T-helper 17 cell (primary cell): ENCODE data around the gene RCAN2. TPM values are rescaled to one million over a fixed set of nuclear protein-coding genes. Genes with fewer than 3 reads are reported as not detected.

ENCODE experiments used
- ATAC-seq: fragments of 150-1000 bp; cut with Tn5 transposase; 2 replicates; pipeline ENCODE4 v1.10.0; 2021; ENCODE audit warnings: mild to moderate bottlenecking, moderate library complexity
- DNase-seq, 3 donors: peaks; one replicate each; pipeline versions ENCODE4 v3.0.0 to v3.0.0-alpha.2; 2020 to 2021
- H3K9me3 ChIP-seq: one replicate; pipeline ENCODE4 v1.7.0; 2013; ENCODE audit warnings: low read length, mild to moderate bottlenecking; ENCODE audit not compliant: control insufficient read depth, poor library complexity, severe bottlenecking
- H3K27ac Mint-ChIP-seq: one replicate; pipeline ENCODE4 v1.8.0; 2022; ENCODE audit warnings: mild to moderate bottlenecking, moderate library complexity, mixed read lengths
- H3K27me3 Mint-ChIP-seq: one replicate; pipeline ENCODE4 v1.8.0; 2022; ENCODE audit warnings: mixed read lengths
- H3K36me3 Mint-ChIP-seq: one replicate; pipeline ENCODE4 v1.8.0; 2022; ENCODE audit warnings: low read depth, mixed read lengths
- H3K4me1 Mint-ChIP-seq: one replicate; pipeline ENCODE4 v1.8.0; 2022; ENCODE audit warnings: mild to moderate bottlenecking, mixed read lengths
- H3K4me3 Mint-ChIP-seq: one replicate; pipeline ENCODE4 v1.8.0; 2022; ENCODE audit warnings: mild to moderate bottlenecking, moderate library complexity, mixed read lengths
- total RNA-seq, 4 donors: library from RNA in 2 of 4; stranded (reverse) in 2 of 4; gene quantifications; one replicate each; pipeline ENCODE4 v1.2.3 and lab custom pipeline; 2022 to 2026

Gene RCAN2
- total RNA-seq, 2 donors from 2014 or later: not detected

- Mint-ChIP-seq H3K4me3 (no peak overlapping the region), H3K36me3 (no peaks in the 10 kb centered on the region), H3K27ac (no peak overlapping the region), H3K27me3 (peaks cover 49% of the 10 kb centered on the region), H3K4me1 (no peaks in the 10 kb centered on the region)
- H3K9me3 ChIP-seq: no peaks in the 10 kb centered on the region
- DNase-seq: no peak
- no peak for ATAC-seq
Measured at GRCh38 chr6:46273911-46274310, 217.3 kb downstream of the RCAN2 start.

- Mint-ChIP-seq H3K27me3 (peaks cover 40% of the 10 kb centered on the region), H3K27ac (no peak overlapping the region), H3K4me3 (no peak overlapping the region), H3K4me1 (no peaks in the 10 kb centered on the region), H3K36me3 (no peaks in the 10 kb centered on the region)
- no peaks in the 10 kb centered on the region for H3K9me3 ChIP-seq
- ATAC-seq (no peak), DNase-seq (no peak)
Measured at GRCh38 chr6:46271728-46272127, 219.5 kb downstream of the RCAN2 start.

GRCh38 chr6:46271107-46271506 lies 220.1 kb downstream of the RCAN2 start:
- Mint-ChIP-seq H3K27ac (no peak overlapping the region), H3K4me3 (no peak overlapping the region), H3K27me3 (peaks cover 34% of the 10 kb centered on the region), H3K36me3 (no peaks in the 10 kb centered on the region), H3K4me1 (no peaks in the 10 kb centered on the region)
- DNase-seq (no peak), ATAC-seq (no peak)
- no peaks in the 10 kb centered on the region for H3K9me3 ChIP-seq

GRCh38 chr6:46270336-46270735 lies 220.9 kb downstream of the RCAN2 start:
- ATAC-seq (no peak), DNase-seq (no peak)
- H3K36me3 Mint-ChIP-seq: no peaks in the 10 kb centered on the region
- H3K27ac Mint-ChIP-seq: no peak overlapping the region
- peaks cover 26% of the 10 kb centered on the region for H3K27me3 Mint-ChIP-seq
- no peaks in the 10 kb centered on the region for H3K4me1 Mint-ChIP-seq
- H3K9me3 ChIP-seq: no peaks in the 10 kb centered on the region
- no peak overlapping the region for H3K4me3 Mint-ChIP-seq

- no peak overlapping the region for H3K27ac Mint-ChIP-seq
- H3K27me3 Mint-ChIP-seq: peaks cover 28% of the 10 kb centered on the region
- H3K4me3 Mint-ChIP-seq: no peak overlapping the region
- DNase-seq: no peak
- ATAC-seq: no peak
- no peaks in the 10 kb centered on the region for H3K4me1 Mint-ChIP-seq
- no peaks in the 10 kb centered on the region for H3K9me3 ChIP-seq
- H3K36me3 Mint-ChIP-seq: no peaks in the 10 kb centered on the region
Measured at GRCh38 chr6:46269447-46270229, 221.6 kb downstream of the RCAN2 start.

GRCh38 chr6:46267515-46267914 lies 223.7 kb downstream of the RCAN2 start:
- no peak overlapping the region for H3K4me3 Mint-ChIP-seq
- peaks cover 14% of the 10 kb centered on the region for H3K27me3 Mint-ChIP-seq
- no peak for ATAC-seq
- no peak for DNase-seq
- no peaks in the 10 kb centered on the region for H3K9me3 ChIP-seq
- no peaks in the 10 kb centered on the region for H3K4me1 Mint-ChIP-seq
- H3K36me3 Mint-ChIP-seq: no peaks in the 10 kb centered on the region
- H3K27ac Mint-ChIP-seq: no peak overlapping the region

- no peak overlapping the region for H3K27ac Mint-ChIP-seq
- H3K36me3 Mint-ChIP-seq: no peaks in the 10 kb centered on the region
- H3K4me1 Mint-ChIP-seq: no peaks in the 10 kb centered on the region
- no peak for ATAC-seq
- peaks cover 14% of the 10 kb centered on the region for H3K27me3 Mint-ChIP-seq
- DNase-seq: no peak
- no peak overlapping the region for H3K4me3 Mint-ChIP-seq
- H3K9me3 ChIP-seq: no peaks in the 10 kb centered on the region
Measured at GRCh38 chr6:46265373-46265772, 225.9 kb downstream of the RCAN2 start.

GRCh38 chr6:46263707-46264086 lies 227.6 kb downstream of the RCAN2 start:
- no peaks in the 10 kb centered on the region for H3K36me3 Mint-ChIP-seq
- no peak overlapping the region for H3K27ac Mint-ChIP-seq
- H3K9me3 ChIP-seq: no peaks in the 10 kb centered on the region
- no peak for DNase-seq
- no peak for ATAC-seq
- H3K4me1 Mint-ChIP-seq: no peaks in the 10 kb centered on the region
- H3K27me3 Mint-ChIP-seq: peaks cover 13% of the 10 kb centered on the region
- H3K4me3 Mint-ChIP-seq: no peak overlapping the region

- no peak overlapping the region for H3K27ac Mint-ChIP-seq
Measured at GRCh38 chr6:46262928-46263706, 228.1 kb downstream of the RCAN2 start.

GRCh38 chr6:46258249-46258648 lies 233.0 kb downstream of the RCAN2 start:
- H3K27ac Mint-ChIP-seq: no peak overlapping the region
- ATAC-seq: no peak
- H3K9me3 ChIP-seq: no peaks in the 10 kb centered on the region
- no peak overlapping the region for H3K4me3 Mint-ChIP-seq
- H3K27me3 Mint-ChIP-seq: peaks cover 7% of the 10 kb centered on the region
- no peaks in the 10 kb centered on the region for H3K36me3 Mint-ChIP-seq
- DNase-seq: no peak
- no peaks in the 10 kb centered on the region for H3K4me1 Mint-ChIP-seq

More at GRCh38 chr6:46262928-46263706, 228.1 kb downstream of the RCAN2 start:
- H3K4me1 Mint-ChIP-seq: no peaks in the 10 kb centered on the region
- H3K4me3 Mint-ChIP-seq: no peak overlapping the region
- ATAC-seq (no peak), DNase-seq (no peak)
- no peaks in the 10 kb centered on the region for H3K36me3 Mint-ChIP-seq
- peaks cover 13% of the 10 kb centered on the region for H3K27me3 Mint-ChIP-seq
- no peaks in the 10 kb centered on the region for H3K9me3 ChIP-seq

GRCh38 chr6:46255528-46255927 lies 235.7 kb downstream of the RCAN2 start:
- peaks cover 7% of the 10 kb centered on the region for H3K27me3 Mint-ChIP-seq
- H3K9me3 ChIP-seq: no peaks in the 10 kb centered on the region
- H3K4me1 Mint-ChIP-seq: no peaks in the 10 kb centered on the region
- H3K4me3 Mint-ChIP-seq: no peak overlapping the region
- ATAC-seq: no peak
- no peak overlapping the region for H3K27ac Mint-ChIP-seq
- no peaks in the 10 kb centered on the region for H3K36me3 Mint-ChIP-seq
- DNase-seq: no peak

GRCh38 chr6:46254946-46255345 lies 236.3 kb downstream of the RCAN2 start:
- Mint-ChIP-seq H3K27me3 (peaks cover 6% of the 10 kb centered on the region), H3K4me1 (no peaks in the 10 kb centered on the region), H3K36me3 (no peaks in the 10 kb centered on the region), H3K4me3 (no peak overlapping the region), H3K27ac (no peak overlapping the region)
- DNase-seq (no peak), ATAC-seq (no peak)
- no peaks in the 10 kb centered on the region for H3K9me3 ChIP-seq

GRCh38 chr6:46254331-46254730 lies 236.9 kb downstream of the RCAN2 start:
- H3K4me3 Mint-ChIP-seq: no peak overlapping the region
- no peak for DNase-seq
- H3K27me3 Mint-ChIP-seq: peaks cover under 1% of the 10 kb centered on the region
- H3K9me3 ChIP-seq: no peaks in the 10 kb centered on the region
- no peak for ATAC-seq
- H3K27ac Mint-ChIP-seq: no peak overlapping the region
- H3K36me3 Mint-ChIP-seq: no peaks in the 10 kb centered on the region
- no peaks in the 10 kb centered on the region for H3K4me1 Mint-ChIP-seq
